Measurements from ENCODE around the gene ATP6V1E1. TPM values are rescaled to one million over a fixed set of nuclear protein-coding genes. Genes with fewer than 3 reads are reported as not detected.

The ATP6V1E1 gene
- total and polyA plus RNA-seq, 9 of the 15 experiments (the other 6 are each of a cell fraction or from before 2014, with no cell fraction given) = 122 to 249 (median 179) TPM

DNA sequence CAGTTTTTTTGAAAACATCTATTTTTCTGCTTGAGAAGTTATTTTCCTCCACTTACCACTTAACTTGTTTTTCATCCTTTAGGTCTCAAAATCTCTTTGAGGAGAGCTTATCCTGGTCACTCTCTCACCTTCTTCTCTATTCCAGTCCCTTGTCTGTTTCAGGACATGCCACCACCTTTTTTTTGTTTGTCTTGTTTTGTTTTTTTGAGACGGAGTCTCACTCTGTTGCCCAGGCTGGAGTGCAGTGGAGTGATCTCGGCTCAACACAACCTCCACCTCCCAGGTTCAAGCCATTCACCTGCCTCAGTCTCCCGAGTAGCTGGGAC is 5.4 kb upstream of the ATP6V1E1 start (continued):
- 0 out of 2 replicates have a peak, but pooled peaks have one; percentile 4 for TF ChIP-seq HLTF (IDR thresholded peaks at IDR 0.05)
- TF ChIP-seq, protein P1, sequence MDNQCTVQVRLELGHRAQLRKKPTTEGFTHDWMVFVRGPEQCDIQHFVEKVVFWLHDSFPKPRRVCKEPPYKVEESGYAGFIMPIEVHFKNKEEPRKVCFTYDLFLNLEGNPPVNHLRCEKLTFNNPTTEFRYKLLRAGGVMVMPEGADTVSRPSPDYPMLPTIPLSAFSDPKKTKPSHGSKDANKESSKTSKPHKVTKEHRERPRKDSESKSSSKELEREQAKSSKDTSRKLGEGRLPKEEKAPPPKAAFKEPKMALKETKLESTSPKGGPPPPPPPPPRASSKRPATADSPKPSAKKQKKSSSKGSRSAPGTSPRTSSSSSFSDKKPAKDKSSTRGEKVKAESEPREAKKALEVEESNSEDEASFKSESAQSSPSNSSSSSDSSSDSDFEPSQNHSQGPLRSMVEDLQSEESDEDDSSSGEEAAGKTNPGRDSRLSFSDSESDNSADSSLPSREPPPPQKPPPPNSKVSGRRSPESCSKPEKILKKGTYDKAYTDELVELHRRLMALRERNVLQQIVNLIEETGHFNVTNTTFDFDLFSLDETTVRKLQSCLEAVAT (IDR thresholded peaks at IDR 0.05) = peak in 1 of 2 experiments; percentile 44; a peak in 2 of 4 replicates

DNA sequence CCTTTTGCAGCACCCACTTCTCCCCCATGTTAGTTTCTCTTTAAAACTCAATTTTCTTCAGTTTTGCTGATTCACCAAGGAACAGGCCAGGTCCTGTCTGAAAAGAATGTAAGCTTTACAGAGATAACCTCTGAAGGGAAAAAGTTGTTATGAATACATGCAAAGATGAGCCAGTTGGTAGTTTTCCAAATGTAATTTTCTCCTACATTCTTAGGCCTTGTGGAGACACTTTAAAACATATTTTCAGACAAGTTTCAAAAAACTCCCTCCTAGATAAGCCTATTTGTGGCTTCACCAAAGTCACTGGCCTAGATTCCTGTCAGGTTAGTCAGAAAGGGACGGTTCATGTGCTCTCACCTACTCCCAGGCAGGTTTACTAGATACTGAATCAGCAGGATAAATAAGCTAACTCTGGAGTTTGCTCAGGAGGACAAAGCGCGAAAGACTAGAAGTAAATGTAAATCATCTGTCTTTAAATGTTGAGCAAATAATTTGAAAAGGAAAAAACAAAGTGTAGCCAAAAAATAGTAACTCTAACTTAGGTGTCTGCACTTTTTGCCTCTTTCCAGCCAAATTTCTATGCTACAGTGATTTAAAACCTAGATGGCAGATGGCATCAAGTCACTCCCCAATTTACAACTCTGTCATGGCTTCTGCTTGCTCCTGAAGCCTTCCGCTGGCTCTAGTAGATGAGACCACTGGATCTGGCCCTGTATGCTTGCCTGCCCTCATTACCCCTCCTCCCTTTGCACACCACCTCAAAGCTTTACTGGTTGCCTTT is 4.9 kb upstream of the ATP6V1E1 start:
- H3K4me1 ChIP-seq (replicated peaks in 1 of 2; ENCODE audit: control insufficient read depth in 2 of 2, insufficient read depth in 2 of 2, low read length in 2 of 2) = peaks cover 28 to 42% of the 10 kb centered on the region in 2 experiments
- no peaks in the 10 kb centered on the region for H3K9me1 ChIP-seq (ENCODE audit: control insufficient read depth, insufficient read depth, low read length)
- WGBS (ENCODE audit: insufficient coverage, low coverage, missing lambda C conversion rate) = 21% methylated on average over 4 of the region's 4 CpGs
- FAIRE-seq (peak; percentile 75), ATAC-seq (peak; percentile 54), DNase-seq (ENCODE audit: extremely low read depth in 1 of 4, low spot score in 3 of 4) (peak; percentile 41 to 82 (median 55))
- peak overlapping the region; percentile 91 for H3K27ac ChIP-seq (ENCODE audit: extremely low read depth, low read depth, low read length)
- intact Hi-C loops (cut with micrococcal nuclease) = no loop called here
- in situ Hi-C loops (cut with MboI) = no loop called here
- POLR2A ChIA-PET = interaction anchor here (0.7 to 1.3 kb wide), 5 partner anchors 12 to 137 kb away, joined by 3 to 4 read pairs (median 4); no protein-coding TSS in a partner anchor
- no peaks in the 10 kb centered on the region for H3K27me3 ChIP-seq (ENCODE audit: control insufficient read depth in 2 of 2, insufficient read depth in 2 of 2, low read length in 2 of 2)
- no peaks in the 10 kb centered on the region for H4K20me1 ChIP-seq (replicated peaks; ENCODE audit: control insufficient read depth, insufficient read depth, low read length)
- H3K36me3 ChIP-seq (ENCODE audit: control insufficient read depth, insufficient read depth, low read length) = no peaks in the 10 kb centered on the region
- peak overlapping the region; percentile 83 for H2AFZ ChIP-seq (ENCODE audit: low read depth, low read length)
- no TSS peak for BruUV-seq (replicated peaks)
- H3K4me2 ChIP-seq (ENCODE audit: insufficient read depth, low read length) = peak overlapping the region; percentile 49
- H3K9me3 ChIP-seq (replicated peaks; ENCODE audit: control insufficient read depth, insufficient read depth, low read depth, low read length) = no peaks in the 10 kb centered on the region
- H3K4me3 ChIP-seq = no peak overlapping the region
- H3K9ac ChIP-seq (ENCODE audit: insufficient read depth in 1 of 2, low read depth in 2 of 2, low read length in 2 of 2) = peak overlapping the region; percentile 34 to 70; a peak in 3 of 4 replicates
- H3K79me2 ChIP-seq (ENCODE audit: control insufficient read depth, insufficient read depth, low read length) = peaks cover 24% of the 10 kb centered on the region
- CTCF ChIA-PET (ENCODE audit: low intra/inter-chr PET ratio) = no interaction called here
- TF ChIP-seq FOXJ2 (tag; IDR thresholded peaks at IDR 0.05) (0 out of 2 replicates have a peak, but pooled peaks have one; percentile 60), PYGO2 (tag; IDR thresholded peaks at IDR 0.05) (peak; percentile 26; the same call in 1 of the 2 replicates), RNF2 (IDR thresholded peaks at IDR 0.05) (peak; percentile 48; the same call in 1 of the 2 replicates), STAG1 (CRISPR knock-in tag; IDR thresholded peaks at IDR 0.05; ENCODE audit: borderline replicate concordance) (no peak), PHF21A (IDR thresholded peaks at IDR 0.05; ENCODE audit: borderline replicate concordance, low read depth) (0 out of 2 replicates have a peak, but pooled peaks have one; percentile 32), ZNF583 (CRISPR knock-in tag; IDR thresholded peaks at IDR 0.05) (0 out of 2 replicates have a peak, but pooled peaks have one; percentile 28), GTF2A2 (tag; IDR thresholded peaks at IDR 0.05) (0 out of 2 replicates have a peak, but pooled peaks have one; percentile 38), EZH2 (IDR thresholded peaks at IDR 0.05; ENCODE audit: borderline replicate concordance, low read depth, low read length) (no peak)
- TF ChIP-seq, protein P2, sequence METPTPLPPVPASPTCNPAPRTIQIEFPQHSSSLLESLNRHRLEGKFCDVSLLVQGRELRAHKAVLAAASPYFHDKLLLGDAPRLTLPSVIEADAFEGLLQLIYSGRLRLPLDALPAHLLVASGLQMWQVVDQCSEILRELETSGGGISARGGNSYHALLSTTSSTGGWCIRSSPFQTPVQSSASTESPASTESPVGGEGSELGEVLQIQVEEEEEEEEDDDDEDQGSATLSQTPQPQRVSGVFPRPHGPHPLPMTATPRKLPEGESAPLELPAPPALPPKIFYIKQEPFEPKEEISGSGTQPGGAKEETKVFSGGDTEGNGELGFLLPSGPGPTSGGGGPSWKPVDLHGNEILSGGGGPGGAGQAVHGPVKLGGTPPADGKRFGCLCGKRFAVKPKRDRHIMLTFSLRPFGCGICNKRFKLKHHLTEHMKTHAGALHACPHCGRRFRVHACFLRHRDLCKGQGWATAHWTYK (CRISPR knock-in tag; IDR thresholded peaks at IDR 0.05) = no peak
- TF ChIP-seq, protein P3, sequence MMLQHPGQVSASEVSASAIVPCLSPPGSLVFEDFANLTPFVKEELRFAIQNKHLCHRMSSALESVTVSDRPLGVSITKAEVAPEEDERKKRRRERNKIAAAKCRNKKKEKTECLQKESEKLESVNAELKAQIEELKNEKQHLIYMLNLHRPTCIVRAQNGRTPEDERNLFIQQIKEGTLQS (IDR thresholded peaks at IDR 0.05) = peak; percentile 62; the same call in 1 of the 2 replicates
- TF ChIP-seq, protein P3 (CRISPR knock-in tag; conservative IDR thresholded peaks at IDR 0.05) = no peak
- TF ChIP-seq, protein P4, sequence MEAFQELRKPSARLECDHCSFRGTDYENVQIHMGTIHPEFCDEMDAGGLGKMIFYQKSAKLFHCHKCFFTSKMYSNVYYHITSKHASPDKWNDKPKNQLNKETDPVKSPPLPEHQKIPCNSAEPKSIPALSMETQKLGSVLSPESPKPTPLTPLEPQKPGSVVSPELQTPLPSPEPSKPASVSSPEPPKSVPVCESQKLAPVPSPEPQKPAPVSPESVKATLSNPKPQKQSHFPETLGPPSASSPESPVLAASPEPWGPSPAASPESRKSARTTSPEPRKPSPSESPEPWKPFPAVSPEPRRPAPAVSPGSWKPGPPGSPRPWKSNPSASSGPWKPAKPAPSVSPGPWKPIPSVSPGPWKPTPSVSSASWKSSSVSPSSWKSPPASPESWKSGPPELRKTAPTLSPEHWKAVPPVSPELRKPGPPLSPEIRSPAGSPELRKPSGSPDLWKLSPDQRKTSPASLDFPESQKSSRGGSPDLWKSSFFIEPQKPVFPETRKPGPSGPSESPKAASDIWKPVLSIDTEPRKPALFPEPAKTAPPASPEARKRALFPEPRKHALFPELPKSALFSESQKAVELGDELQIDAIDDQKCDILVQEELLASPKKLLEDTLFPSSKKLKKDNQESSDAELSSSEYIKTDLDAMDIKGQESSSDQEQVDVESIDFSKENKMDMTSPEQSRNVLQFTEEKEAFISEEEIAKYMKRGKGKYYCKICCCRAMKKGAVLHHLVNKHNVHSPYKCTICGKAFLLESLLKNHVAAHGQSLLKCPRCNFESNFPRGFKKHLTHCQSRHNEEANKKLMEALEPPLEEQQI (IDR thresholded peaks at IDR 0.05) = peak; percentile 9; the same call in 1 of the 2 replicates
